Measurements from ENCODE around the gene SLC39A13.

The SLC39A13 gene

DNA sequence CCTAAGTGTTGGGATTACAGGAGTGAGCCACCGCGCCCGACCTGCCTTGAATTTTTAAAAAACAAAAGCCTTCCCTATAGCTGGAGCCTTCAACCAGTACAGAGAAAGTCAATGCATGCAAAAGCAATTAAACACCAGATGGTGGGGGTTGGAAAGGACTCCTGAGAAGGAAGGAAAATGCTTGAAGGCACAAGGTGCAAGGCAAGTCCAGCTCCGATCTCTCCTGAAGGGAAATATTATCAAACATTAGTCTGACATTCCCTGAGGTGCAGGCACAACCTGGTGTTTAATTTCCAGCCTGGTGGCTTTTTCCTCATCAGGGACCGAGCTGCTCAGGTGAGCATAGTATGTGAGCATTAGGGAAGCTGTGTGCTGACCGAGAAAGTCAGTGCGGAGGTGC is 53.5 kb downstream of the SLC39A13 start:
- no peak for DNase-seq

GRCh38 chr11:47464483-47464882 is 56.1 kb downstream of the SLC39A13 start:
- no peak for DNase-seq
